ENCODE measurements around the gene SUPT20HL1.

The SUPT20HL1 gene

GRCh38 chrX:24405959-24406358, 45.5 kb downstream of the SUPT20HL1 start:
- no peak for TF ChIP-seq GLIS3 (CRISPR knock-in tag; IDR thresholded peaks at IDR 0.05)
- TF ChIP-seq ISL1 (CRISPR knock-in tag; IDR thresholded peaks at IDR 0.05) = no peak
- TF ChIP-seq ESRRG (CRISPR knock-in tag; IDR thresholded peaks at IDR 0.05) = no peak
- TF ChIP-seq TCF4 (CRISPR knock-in tag; IDR thresholded peaks at IDR 0.05; ENCODE audit: borderline replicate concordance) = 0 out of 2 replicates have a peak, but pooled peaks have one; percentile 13
- no peak for ATAC-seq
